Stimulated activated CD8-positive, alpha-beta memory T cell treated with anti-CD3 and anti-CD28 coated beads, Interleukin-7, amount 100 ng/mL, for 48 hours (primary cell): ENCODE data around the gene FLT1.

Source experiments
- DNase-seq, 2 donors: peaks; one replicate each; pipeline ENCODE4 v3.0.0-alpha.2; 2020; ENCODE audit warnings: low read depth in 1 of 2; ENCODE audit errors: extremely low read depth in 1 of 2

The FLT1 gene, protein sequence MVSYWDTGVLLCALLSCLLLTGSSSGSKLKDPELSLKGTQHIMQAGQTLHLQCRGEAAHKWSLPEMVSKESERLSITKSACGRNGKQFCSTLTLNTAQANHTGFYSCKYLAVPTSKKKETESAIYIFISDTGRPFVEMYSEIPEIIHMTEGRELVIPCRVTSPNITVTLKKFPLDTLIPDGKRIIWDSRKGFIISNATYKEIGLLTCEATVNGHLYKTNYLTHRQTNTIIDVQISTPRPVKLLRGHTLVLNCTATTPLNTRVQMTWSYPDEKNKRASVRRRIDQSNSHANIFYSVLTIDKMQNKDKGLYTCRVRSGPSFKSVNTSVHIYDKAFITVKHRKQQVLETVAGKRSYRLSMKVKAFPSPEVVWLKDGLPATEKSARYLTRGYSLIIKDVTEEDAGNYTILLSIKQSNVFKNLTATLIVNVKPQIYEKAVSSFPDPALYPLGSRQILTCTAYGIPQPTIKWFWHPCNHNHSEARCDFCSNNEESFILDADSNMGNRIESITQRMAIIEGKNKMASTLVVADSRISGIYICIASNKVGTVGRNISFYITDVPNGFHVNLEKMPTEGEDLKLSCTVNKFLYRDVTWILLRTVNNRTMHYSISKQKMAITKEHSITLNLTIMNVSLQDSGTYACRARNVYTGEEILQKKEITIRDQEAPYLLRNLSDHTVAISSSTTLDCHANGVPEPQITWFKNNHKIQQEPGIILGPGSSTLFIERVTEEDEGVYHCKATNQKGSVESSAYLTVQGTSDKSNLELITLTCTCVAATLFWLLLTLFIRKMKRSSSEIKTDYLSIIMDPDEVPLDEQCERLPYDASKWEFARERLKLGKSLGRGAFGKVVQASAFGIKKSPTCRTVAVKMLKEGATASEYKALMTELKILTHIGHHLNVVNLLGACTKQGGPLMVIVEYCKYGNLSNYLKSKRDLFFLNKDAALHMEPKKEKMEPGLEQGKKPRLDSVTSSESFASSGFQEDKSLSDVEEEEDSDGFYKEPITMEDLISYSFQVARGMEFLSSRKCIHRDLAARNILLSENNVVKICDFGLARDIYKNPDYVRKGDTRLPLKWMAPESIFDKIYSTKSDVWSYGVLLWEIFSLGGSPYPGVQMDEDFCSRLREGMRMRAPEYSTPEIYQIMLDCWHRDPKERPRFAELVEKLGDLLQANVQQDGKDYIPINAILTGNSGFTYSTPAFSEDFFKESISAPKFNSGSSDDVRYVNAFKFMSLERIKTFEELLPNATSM (N-terminal part only)

GRCh38 chr13:28494778-28495537 is at the start of gene FLT1:
Gene FLT1 (minus strand): TSS chr13:28495128. CDS start chr13:28494843, 285 bp downstream.
- DNase-seq: peak in 1 of 2 donors; percentile 37

- no peak for DNase-seq
These were observed 49.1 kb upstream of the FLT1 start for GRCh38 chr13:28544026-28544425.

- DNase-seq: no peak
These were observed 47.9 kb upstream of the FLT1 start for GRCh38 chr13:28542804-28543203.

- no peak for DNase-seq
These were observed 47.0 kb upstream of the FLT1 start for GRCh38 chr13:28541966-28542365.

GRCh38 chr13:28540612-28541011 is 45.7 kb upstream of the FLT1 start:
- no peak for DNase-seq

DNA sequence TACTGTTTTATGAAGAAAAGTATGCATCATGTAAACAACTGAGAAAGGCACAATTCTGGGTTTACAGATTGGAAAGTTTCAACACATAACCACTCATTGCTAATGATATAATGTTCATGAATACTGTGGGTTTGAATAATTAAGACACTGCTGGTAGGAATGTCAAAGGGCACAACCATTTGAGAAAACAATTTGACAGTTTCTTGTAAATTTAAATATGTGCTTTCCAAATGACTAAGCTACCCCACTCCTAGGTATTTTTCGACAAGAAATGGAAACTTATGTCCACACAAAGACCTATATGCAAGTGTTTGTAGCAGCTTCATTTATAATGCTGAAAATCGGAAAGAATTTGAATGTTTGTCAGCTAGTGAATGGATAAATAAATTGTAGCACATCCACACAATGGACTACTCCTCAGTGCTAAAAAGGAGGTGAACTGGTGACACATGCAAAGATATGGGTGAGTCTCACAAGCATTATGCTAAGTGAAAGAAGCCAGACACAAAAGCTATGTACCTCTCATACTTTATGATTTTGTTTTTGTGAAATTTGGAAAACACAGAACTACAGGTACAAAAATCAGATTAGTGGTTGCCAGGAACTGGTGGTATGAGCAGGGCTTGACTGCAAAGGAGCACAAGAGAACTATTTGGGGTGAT is 44.8 kb upstream of the FLT1 start:
- DNase-seq: no peak

GRCh38 chr13:28538932-28539331 is 44.0 kb upstream of the FLT1 start:
- DNase-seq: no peak

- no peak for DNase-seq
These were observed 42.2 kb upstream of the FLT1 start for GRCh38 chr13:28537171-28537570.

DNA sequence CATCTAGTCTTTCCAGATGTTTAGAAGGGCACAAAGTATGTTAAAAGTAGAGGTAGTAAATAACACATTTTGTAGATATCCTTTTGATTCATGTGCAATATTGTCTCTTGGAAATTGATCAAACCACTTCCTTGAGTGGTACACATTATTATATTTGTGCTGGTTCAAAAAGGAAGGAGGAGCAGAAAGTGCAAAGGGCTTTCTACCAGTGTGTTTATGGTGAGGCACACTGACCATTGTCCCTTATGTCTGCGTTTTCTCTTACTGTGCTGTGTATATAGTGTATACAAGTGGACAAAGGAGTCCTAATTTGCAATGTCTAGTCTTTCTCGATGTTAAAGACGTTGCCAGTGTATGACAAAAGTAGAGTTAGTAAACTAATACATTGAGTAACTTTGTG is 41.4 kb upstream of the FLT1 start:
- no peak for DNase-seq

DNA sequence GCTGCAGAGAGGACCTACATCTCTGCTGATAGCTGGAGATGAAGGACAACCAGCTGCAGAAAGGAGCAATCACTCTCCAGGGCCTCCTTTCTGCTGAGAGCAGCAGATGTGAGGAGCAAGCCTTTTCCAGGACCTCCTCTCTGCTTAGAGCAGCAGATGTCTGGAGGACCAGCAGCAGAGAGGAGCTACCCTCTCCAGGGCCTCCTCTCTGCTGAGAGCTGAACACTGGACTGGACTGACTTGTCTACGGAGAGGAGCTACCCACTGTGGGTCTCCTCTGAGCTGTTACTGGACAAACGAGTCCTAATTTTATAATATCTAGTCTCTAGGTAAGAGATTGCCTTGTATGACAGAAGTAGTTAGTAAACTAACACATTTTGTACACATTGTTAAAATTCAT is 40.8 kb upstream of the FLT1 start:
- no peak for DNase-seq

DNA sequence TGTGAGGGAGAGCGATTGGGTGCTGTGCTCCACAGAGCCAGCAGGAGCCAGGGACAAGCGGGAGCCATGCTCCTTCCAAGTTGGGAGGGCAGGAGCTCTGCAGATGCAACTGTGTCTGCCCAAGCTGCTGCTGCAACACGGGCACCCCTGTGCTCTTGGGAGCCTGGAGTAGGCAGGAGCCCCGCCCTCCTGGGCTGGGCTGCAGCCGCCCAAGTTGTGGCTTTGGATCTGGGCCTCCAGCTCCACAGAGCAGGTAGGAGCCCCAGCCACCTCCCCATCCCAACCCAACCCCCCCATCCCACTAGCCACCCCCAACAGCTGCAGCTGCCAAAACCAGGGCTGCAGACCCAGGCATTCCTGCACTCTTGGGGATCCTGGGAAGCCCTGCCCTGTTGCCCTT is 39.9 kb upstream of the FLT1 start:
- DNase-seq: no peak

DNA sequence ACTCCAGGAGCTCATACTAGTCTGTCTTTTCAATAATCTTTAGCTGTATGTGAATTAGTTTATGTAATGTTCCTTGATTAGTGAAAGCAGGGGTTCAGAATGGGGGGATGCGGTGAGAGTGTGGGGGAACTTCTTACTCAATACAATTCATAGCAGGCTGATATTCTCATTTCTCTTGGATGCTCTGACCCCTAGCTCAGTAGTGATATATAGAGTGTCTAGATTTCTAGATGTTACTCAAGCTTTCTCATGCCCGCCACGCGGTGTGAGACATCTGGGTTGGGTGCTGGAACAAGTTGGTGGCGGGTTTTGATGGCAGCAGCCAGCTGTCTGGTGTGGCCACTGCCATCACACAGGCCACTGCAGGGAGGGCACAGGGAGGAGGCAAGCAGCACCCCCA is 39.3 kb upstream of the FLT1 start:
- no peak for DNase-seq

DNA sequence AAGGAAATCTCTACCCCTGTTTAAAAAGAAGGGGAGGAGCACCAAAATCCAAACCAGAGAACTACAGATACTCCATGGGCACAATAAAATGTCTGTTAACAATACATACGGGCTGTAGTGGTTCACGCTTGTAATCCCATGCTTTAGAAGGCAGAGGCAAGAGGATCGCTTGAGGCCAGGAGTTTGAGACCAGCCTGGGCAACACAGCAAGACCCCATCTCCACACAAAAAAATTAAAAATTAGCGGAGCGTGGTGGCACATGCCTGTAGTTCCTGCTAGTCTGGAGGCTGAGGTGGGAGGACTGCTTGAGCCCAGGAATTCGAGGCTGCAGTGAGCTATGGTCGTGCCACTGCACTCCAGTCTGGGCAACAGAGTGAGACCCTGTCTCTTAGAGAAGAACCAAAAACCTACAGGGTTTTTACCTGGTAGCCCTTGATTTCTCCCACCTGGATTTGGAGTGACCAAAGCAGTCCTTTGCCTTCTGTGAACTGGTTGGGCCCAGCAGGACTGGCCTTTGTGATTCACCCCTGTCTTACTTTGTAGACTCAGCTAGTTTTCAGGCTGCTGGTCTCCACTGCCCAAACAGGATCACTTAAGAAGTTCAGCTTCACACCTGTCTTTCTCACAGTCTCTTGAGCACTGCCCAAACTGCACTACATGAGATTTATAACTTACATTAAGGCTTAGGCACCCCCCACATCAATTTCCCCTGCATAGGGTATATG is 38.7 kb upstream of the FLT1 start:
- DNase-seq: no peak

- no peak for DNase-seq
These were observed 38.2 kb upstream of the FLT1 start for GRCh38 chr13:28533125-28533436.

GRCh38 chr13:28532388-28533124 is 37.6 kb upstream of the FLT1 start:
- no peak for DNase-seq

DNA sequence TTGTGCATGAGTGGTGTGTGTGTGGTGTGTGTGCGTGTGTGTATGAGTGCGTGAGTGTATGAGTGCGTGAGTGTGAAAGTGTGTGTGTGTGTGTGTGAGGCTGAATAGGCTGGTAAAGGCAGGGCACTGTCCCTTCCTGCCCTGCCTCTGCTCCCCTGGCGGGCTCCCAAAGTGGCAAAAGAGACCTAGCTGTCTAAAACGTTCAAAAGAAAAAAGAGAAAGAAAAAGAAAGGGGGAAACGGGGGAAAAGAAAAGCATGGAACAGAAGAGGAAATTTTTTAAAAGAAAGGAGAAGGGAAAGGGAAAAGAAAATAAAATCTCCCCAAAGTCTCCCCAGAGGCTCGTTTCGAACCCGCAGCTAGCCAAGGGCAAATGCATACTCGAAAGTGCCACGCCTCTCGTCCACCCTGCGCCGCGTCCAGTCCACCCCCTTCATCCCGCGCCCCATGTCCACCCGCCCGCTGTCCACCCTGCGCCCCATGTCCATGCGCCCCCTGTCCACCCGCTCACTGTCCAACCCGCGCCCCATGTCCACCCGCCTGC is 37.0 kb upstream of the FLT1 start:
- no peak for DNase-seq

- no peak for DNase-seq
These were observed 36.3 kb upstream of the FLT1 start for GRCh38 chr13:28531077-28531844.

DNA sequence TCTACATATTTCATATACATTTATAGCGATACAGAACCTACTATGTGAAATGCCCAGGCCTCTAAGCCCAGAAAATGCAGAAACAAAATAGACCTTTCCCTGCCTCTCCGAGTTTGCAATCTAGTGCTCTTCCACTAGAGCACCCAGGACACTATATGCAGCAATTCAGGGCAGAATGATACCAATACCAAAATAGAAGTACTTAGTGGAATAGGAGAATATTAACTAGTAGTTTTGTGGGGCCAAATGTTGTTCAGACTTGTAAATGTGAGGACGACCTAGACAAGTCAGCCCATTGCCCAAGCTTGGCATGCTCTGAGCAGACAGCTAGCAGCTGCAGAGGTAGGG is 35.8 kb upstream of the FLT1 start:
- no peak for DNase-seq
